HG03565 (cell line): ENCODE data around the gene MRGPRG.

Experiments used
- ATAC-seq: cut with Tn5 transposase; IDR thresholded peaks from one replicate; pipeline ENCODE4 v1.9.1; 2021; ENCODE audit warnings: mild to moderate bottlenecking, moderate library complexity; ENCODE audit not compliant: unreplicated experiment

MRGPRG gene

GRCh38 chr11:3225826-3226750 is 7.5 kb upstream of the MRGPRG start:
- no peak for ATAC-seq

- no peak for ATAC-seq
These were observed 6.6 kb upstream of the MRGPRG start for GRCh38 chr11:3225159-3225758.

GRCh38 chr11:3224401-3225057 is 5.9 kb upstream of the MRGPRG start:
- ATAC-seq, result no peak

- no peak for ATAC-seq
These were observed 5.3 kb upstream of the MRGPRG start for GRCh38 chr11:3223932-3224381.

- ATAC-seq, result no peak
These were observed 4.6 kb upstream of the MRGPRG start for GRCh38 chr11:3222941-3223915.

DNA sequence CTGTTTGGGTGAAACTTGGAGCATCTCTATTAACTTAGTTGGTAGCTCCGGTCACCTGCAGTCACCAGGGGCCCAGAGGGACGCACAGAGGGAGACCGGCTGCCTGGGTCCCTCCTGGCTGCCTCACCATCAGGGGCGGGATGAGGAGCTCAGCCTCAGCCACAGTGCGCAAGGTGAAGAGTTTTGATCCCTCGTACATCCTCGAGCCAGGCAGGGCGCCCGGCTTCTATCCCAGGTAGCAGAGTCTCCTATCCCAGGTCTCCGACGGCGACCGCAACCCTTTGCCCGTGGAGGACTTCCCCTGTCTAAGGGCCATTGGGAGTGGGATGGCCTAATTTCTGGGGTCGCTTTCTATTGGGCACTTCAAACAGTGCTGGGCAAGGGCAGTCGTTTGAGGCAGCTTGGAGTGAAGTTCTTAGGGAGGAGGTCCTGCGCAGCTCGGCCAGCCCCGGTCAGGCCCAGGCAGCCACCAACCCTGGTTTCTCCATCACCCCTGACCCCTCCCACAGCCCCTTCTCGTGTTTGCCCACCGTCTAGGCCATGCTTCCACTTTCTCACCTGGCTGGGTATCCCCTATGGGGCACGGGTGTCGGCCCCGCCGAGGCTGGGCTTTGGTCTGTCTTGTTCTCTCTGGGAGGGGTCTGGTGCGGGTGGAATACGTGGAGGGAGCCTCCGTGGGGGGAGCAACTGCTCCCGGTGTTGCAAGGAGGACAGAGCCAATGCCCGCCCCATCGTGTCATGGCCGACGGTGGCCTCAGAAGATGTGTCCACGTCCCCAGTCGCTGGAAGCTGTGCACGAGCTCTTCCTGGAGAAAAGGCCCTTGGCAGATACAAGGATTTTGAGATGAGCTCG is 3.6 kb upstream of the MRGPRG start:
- no peak for ATAC-seq

GRCh38 chr11:3221408-3222002 is 2.9 kb upstream of the MRGPRG start:
- ATAC-seq, result no peak

GRCh38 chr11:3220521-3221407 is 2.2 kb upstream of the MRGPRG start:
- no peak for ATAC-seq

- ATAC-seq, result no peak
These were observed 1.5 kb upstream of the MRGPRG start for GRCh38 chr11:3220101-3220500.

- ATAC-seq, result no peak
These were observed 774 bp upstream of the MRGPRG start for GRCh38 chr11:3219281-3219892.

GRCh38 chr11:3217818-3218482 is 663 bp downstream of the MRGPRG start:
- no peak for ATAC-seq

DNA sequence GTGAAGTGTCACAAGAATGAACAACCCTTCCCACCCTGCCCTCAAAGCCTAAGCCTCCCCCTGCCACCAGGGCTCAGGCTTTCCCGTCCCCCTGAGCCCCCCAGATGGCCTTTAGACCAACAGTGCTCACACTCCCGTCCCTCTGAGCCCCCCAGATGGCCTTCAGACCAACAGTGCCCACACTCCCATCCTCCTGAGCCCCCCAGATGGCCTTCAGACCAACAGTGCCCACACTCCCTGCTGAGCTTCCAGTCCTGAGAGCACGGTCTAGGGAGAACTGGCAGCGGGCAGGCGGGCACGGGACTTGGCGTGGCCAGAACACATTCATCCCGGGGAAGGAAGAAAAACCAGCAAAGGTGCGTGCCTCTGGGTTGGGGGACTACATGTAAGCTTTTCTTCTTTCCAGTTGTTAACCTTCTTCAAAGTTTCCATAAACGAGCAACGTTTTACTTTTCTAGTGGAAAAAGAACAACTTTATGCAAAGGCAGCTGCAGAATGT is 2.5 kb downstream of the MRGPRG start:
- ATAC-seq, result no peak

- ATAC-seq, result no peak
These were observed 3.1 kb downstream of the MRGPRG start for GRCh38 chr11:3215346-3216026.

- ATAC-seq, result no peak
These were observed 4.3 kb downstream of the MRGPRG start for GRCh38 chr11:3214420-3214699.

GRCh38 chr11:3213659-3214419 is 4.8 kb downstream of the MRGPRG start:
- ATAC-seq, result no peak

DNA sequence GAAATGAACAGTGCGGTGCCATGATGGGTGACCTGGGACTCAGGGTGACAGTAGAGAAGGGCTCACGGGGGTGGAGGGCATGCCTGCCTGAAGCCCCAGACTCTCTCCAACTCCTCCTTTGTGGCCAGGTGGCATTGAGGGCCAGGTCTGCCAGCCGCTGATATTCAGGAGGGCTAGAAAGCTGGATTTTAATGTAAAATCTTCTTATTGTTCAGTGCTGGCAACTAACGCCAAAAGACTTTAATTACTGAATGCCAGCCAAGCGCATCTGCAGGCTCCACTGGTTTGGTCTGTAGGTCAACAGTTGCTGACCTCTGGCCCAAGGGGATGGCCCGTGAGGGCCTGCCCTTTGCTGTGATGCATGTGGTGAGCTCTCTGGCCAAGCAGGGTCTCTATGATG is 10.3 kb downstream of the MRGPRG start:
- no peak for ATAC-seq
